Measurements from ENCODE around the gene TRIM51.
"Not testable (repeated sequence)": the region's sequence is repeated elsewhere in the genome, so short reads cannot be mapped to it uniquely, and the experiment has no call there.

The TRIM51 gene, protein sequence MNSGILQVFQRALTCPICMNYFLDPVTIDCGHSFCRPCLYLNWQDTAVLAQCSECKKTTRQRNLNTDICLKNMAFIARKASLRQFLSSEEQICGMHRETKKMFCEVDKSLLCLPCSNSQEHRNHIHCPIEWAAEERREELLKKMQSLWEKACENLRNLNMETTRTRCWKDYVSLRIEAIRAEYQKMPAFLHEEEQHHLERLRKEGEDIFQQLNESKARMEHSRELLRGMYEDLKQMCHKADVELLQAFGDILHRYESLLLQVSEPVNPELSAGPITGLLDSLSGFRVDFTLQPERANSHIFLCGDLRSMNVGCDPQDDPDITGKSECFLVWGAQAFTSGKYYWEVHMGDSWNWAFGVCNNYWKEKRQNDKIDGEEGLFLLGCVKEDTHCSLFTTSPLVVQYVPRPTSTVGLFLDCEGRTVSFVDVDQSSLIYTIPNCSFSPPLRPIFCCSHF

DNA sequence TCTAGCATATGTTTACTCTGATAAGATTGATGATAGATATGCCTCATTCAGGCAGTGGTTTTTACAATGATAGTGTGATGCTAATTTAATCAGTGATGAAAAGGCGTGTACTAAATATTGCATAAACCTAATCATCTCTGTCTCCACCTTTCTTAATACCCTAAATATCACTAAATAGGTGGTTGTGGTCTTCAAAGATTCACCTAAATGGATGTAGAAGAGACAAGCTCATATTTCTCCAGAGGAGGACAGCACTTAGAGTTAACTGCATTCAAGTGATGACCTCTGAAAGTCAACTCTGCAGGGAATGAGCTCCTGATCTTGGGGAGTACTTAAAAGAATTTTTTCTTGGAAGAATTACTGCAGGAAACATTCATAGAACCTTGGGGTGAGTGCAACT is at the start of gene TRIM51:
Gene TRIM51 (plus strand): TSS at position 301 of the 400 bp plus-strand sequence. CDS start 2,132 bp downstream, outside the sequence.
- not testable (repeated sequence) for DNase-seq (ENCODE audit: low spot score)

DNA sequence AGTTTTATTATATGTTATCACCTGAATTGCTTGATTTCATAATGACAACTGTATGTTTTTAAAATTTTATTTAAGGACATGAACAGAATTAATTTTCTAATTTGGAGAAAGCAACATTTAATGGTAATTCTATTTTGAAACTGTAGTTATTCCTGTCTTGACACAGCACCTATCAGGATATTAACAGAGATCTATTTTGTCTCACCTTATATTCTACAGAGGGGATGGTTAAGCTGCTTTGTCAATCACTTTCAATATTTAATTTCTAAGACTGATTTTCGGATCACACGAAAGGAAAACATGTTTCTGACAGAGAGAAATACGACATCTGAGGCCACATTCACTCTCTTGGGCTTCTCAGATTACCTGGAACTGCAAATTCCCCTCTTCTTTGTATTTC is 44.6 kb upstream of the TRIM51 start, which contains the start of gene OR5D16:
Gene OR5D16 (plus strand): TSS at position 301 of the 400 bp plus-strand sequence. CDS start 0 bp downstream, at position 301.
- DNase-seq (ENCODE audit: low spot score): no peak

GRCh38 chr11:55847453-55847852 is 35.6 kb upstream of the TRIM51 start:
- no peak for DNase-seq (ENCODE audit: low spot score)

DNA sequence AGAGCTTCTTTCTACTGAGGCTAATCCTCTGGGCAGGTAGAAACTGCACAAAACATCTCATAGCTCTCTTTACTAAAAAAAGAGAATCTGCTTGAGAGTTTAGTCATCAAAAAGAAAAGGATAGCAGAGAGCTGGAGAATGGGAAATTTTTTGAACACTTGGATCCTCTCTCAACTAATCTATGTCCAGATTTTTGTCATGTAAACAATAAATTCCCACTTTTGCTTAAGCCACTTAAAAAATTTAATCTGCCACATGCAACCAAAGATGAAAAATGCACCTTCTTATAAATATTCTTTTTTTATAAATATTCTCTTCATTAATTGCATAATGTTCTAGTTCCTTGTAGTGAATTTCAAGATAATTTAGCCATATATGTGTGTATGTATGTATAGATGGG is 34.1 kb upstream of the TRIM51 start:
- no peak for DNase-seq (ENCODE audit: low spot score)

GRCh38 chr11:55852141-55852540 is 31.0 kb upstream of the TRIM51 start:
- DNase-seq (ENCODE audit: low spot score): no peak

DNA sequence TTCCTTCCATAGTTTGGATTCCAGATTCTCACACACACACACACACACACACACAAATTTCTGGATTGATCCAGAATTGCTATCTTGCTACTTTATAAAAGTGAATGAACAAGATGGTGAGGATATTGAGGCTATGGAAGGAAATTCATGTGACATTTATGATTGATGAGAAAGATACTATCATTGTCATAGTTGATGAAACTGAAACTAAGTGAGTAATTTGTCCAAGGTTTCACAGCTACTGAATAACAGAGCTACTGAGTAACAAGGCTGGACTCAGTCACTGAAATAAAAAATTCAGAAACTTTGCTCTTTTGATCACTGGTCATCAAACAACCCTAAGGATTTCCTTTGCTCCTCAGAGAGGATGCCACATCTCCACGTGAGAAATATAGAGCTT is 28.4 kb upstream of the TRIM51 start:
- DNase-seq (ENCODE audit: low spot score): no peak

- DNase-seq (ENCODE audit: low spot score): not testable (repeated sequence)
These were observed 15.7 kb upstream of the TRIM51 start for GRCh38 chr11:55867354-55867753.

- not testable (repeated sequence) for DNase-seq (ENCODE audit: low spot score)
These were observed 10.4 kb upstream of the TRIM51 start for GRCh38 chr11:55872731-55873130.

DNA sequence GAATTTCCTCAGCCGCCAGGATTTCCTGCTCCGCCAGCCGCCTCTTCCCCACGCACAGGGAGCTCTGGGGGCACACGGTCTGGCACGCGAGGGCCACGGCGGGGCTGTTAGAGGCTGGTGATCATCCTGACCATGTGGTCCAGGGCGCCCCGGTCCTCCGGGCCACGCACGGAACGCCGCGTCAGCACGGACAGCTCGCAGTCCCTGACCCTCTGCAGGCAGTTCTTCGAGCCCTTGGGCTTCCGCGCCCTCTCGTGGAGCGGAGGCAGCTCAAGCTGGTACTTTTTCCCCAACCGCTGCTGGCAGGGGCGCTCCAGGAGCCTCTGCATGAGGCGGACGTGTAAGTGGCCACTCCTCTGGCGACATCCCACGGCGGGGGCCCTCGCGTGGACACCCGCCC is 10.0 kb upstream of the TRIM51 start:
- DNase-seq (ENCODE audit: low spot score): not testable (repeated sequence)

- not testable (repeated sequence) for DNase-seq (ENCODE audit: low spot score)
These were observed 1.9 kb downstream of the TRIM51 start for GRCh38 chr11:55884995-55885394.

DNA sequence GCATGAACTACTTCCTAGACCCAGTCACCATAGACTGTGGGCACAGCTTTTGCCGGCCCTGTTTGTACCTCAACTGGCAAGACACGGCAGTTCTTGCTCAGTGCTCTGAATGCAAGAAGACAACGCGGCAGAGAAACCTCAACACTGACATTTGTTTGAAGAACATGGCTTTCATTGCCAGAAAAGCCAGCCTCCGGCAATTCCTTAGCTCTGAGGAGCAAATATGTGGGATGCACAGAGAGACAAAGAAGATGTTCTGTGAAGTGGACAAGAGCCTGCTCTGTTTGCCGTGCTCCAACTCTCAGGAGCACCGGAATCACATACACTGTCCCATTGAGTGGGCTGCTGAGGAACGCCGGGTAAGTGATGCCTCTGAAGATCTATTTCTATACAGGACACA is 2.4 kb downstream of the TRIM51 start:
- DNase-seq (ENCODE audit: low spot score): not testable (repeated sequence)

GRCh38 chr11:55895216-55895615 is 12.1 kb downstream of the TRIM51 start:
- no peak for DNase-seq (ENCODE audit: low spot score)

- DNase-seq (ENCODE audit: low spot score): no peak
These were observed 19.2 kb downstream of the TRIM51 start for GRCh38 chr11:55902308-55902707.

- no peak for DNase-seq (ENCODE audit: low spot score)
These were observed 31.4 kb downstream of the TRIM51 start, which contains the start of gene OR5W2 for GRCh38 chr11:55914482-55914881. OR5W2 (minus strand) TSS chr11:55914582; CDS start chr11:55914582, 0 bp downstream.

DNA sequence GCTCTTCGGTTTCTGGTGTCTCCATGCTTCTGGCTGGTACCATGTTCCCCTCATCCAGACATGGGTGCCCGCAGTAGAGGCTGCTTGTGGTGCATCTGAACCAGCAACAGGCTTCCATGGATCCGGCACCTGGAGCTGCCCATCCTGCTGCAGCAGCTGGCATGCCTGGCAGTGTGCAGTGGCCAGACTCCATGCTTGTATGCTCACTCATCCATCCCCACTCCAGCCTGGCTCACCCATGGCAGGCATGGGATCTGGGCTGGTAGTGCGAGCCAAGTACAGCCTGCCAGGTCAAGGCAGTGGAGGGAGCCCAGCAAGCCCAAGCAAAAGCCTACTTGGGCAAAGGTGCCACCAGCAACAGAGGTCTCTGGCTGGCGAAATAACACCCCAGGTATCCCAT is 37.4 kb downstream of the TRIM51 start:
- no peak for DNase-seq (ENCODE audit: low spot score)

DNA sequence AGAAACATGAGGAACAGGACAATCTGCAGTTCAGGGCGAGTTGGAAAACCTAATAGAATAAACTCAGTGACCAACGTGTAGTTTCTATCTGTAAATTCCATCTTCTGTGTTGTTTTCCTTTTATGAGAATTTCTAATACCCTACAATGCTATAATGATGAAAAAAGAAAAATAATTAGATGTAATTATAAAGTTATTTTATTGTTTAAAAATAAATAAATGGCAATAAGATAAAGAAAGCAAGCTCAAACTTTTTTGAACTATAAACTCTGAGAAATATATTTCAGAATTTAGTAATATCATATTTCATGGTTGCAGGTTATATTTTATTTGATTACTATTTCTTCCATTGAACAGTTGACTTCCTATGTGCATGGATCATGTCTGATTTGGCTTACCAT is 53.2 kb downstream of the TRIM51 start, which contains the start of gene OR5I1:
Gene OR5I1 (minus strand): TSS at position 101 of the 400 bp plus-strand sequence. CDS start 0 bp downstream, at position 101.
- no peak for DNase-seq (ENCODE audit: low spot score)

All from CD4-positive, alpha-beta T cell treated with Interleukin-6 at 100 ng/mL for 8 hours (primary cell).